Body of pancreas (tissue), 4 donors: ENCODE data around the gene LARP1.

Experiments used
- CTCF ChIP-seq, 7 experiments: fragments of 450-650 bp in 4 of 7; fragments of 200-600 bp in 3 of 7; sonication (generic) in 3 of 7; IDR thresholded peaks; one replicate each; pipeline ENCODE4 v1.5.1; 2016 to 2019; ENCODE audit warnings: antibody characterized with exemption in 7 of 7
- POLR2A ChIP-seq, 3 donors: fragments of 450-650 bp; IDR thresholded peaks; one replicate each; pipeline ENCODE4 v1.6.1; 2016; ENCODE audit warnings: antibody characterized with exemption in 3 of 3, mild to moderate bottlenecking in 2 of 3

DNA sequence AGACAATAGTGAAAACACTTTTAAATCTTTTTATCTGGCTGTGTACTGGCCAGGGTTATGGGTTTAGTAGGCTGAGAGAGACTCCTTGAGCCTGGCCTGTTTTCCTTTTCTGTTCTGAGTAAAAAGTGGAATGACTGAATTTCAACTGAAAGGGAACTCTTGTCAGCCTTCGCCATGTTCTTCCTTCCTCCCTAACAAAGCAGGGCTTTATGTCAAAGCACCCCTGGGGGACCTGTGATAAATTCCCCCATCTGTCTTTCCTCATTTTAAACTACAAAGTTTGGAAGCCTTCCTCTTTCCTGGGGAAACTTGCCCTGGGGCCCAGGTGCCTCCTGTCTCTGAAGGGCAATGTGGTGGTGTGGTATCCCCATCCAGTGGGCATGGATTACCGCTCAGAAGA is 29.7 kb downstream of the LARP1 start:
- no peak for TF ChIP-seq CTCF (IDR thresholded peaks at IDR 0.05)
- no peak for TF ChIP-seq POLR2A (IDR thresholded peaks at IDR 0.05)
